HG03066 (cell line): ENCODE data around the gene RPS15A.
"Not testable (repeated sequence)": the region's sequence is repeated elsewhere in the genome, so short reads cannot be mapped to it uniquely, and the experiment has no call there.

Experiments
- ATAC-seq: cut with Tn5 transposase; IDR thresholded peaks from one replicate; pipeline ENCODE4 v1.9.1; 2021; ENCODE audit warnings: low read depth; ENCODE audit not compliant: unreplicated experiment

The RPS15A gene

DNA sequence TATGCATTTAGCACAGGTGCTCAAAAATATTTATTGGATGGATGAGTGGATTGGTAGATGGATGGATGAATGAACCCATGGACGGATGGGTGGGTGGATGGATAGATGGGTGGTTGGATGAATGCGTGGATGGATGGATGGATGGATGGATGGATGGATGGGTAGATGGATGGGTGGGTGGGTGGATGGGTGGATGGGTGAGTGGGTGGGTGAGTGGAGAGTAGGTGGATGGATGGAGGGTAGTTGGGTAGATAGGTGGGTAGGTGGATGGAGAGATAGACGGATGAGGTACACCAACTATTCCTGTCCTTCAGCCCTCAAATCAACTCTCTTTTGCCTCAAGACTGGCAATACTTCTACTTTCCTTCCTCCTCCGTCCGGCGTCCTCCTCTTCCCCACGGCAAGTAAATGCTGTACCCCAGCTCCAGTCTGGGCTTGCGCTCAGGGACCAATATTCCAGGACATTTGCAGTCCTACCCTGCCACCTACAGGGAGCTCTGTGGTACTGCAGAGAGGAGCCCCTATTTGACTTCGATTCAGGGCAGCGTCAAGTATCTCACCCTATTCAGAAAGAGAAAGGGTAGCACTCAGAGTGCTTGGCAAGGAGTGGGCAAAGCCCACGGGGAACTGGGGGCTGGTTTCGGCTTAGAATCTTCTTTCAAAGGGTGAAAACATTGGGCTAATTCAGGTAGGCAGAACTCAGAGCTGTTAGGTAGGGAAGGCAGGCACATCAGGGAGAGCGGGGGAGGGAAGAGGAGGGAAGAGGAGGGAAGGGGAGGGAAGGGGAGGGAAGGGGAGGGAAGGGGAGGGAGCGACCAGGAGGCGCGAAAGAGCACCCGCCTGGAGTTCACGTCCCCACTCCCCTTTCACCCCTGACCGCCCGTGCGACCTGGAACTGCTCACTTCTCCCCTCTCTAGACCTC lies 30.3 kb downstream of the RPS15A start:
- peak; percentile 65 for ATAC-seq

DNA sequence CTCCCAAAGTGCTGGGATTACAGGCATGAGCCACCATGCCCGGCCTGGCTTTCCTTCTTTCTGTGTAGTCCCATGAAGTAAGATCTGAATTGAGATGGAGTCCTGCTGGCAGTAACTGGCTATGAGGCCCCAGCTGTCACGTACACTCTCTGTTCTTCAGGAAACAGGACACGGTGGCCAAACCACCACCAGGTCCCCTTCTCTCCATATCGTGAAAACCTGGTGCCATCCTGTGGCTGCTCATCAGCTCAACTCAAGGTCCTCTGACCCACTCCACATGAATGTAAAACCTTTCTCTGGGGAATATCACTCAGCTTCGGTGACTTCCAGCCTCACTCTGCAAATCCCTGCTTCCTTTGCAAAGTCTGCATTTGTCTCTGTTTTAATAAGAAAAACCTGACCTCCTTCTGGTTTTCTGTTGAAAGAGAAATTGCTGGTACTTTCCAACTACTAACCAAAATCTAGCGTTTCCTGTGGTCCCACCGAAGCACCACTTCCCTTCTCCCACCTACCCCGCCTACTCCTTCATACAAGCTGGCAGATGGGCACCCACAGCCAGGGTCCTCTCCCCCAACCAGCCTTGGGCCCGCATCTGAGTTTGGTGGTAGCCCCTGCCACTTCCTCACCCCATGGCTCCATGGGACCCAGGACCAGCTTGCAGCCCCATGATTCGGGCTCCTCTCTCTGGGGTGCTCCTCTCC lies 32.0 kb downstream of the RPS15A start:
- not testable (repeated sequence) for ATAC-seq

DNA sequence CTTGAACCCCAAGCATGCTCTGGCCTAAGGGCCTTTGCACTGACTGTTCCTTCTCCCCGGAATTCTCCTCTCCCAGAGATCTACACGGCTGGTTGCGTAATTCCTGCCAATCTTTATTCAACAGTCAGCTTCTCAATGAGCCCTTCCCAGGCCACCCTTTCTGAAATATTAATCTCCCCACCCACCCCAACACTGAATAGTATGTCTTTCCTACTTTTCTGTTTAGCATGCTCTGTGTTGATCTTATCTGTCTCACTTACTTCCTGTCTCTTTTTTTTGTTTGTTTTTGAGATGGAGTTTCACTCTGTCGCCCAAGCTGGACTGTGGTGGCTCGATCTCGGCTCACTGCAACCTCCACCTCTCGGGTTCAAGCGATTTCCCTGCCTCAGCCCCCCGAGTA lies 33.5 kb downstream of the RPS15A start:
- ATAC-seq: not testable (repeated sequence)

DNA sequence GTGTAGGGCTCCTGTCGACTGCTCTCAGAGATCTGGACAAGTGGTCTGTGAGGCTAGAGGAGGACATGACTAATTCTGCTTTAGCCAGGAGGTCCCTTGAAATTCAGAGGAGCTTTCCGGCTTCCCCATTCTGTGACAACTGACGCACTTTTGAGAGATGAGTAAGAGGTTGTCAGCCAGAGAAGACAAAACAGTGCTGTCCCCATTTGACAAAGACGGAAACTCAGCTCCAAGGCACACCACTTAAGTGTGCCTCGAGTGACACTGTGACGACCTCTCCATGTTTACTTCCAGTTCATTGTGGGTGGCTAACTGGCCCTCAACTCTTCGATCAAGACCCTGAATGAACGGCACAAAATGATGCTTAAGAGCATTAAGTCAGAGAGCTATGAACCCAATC lies 47.3 kb downstream of the RPS15A start:
- not testable (repeated sequence) for ATAC-seq

DNA sequence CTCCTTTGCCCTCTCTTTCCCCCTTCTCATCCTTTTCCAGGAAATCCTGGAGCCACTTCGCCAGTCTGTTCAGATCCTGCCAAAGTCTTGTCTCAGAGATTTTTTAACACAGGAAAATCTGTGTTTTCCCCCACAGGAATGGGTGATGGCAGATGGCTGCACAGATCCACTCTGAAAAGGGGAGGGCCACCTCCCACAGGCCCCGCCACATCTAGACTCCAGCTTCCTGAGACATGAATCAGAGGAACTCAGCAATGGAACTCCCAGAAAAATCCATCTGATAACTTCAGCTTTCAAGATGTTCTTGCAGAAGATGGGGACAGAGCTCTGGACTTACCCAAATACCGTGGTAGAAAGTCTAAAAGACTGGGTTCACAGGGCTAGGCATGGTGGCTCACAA lies 50.1 kb downstream of the RPS15A start:
- not testable (repeated sequence) for ATAC-seq

DNA sequence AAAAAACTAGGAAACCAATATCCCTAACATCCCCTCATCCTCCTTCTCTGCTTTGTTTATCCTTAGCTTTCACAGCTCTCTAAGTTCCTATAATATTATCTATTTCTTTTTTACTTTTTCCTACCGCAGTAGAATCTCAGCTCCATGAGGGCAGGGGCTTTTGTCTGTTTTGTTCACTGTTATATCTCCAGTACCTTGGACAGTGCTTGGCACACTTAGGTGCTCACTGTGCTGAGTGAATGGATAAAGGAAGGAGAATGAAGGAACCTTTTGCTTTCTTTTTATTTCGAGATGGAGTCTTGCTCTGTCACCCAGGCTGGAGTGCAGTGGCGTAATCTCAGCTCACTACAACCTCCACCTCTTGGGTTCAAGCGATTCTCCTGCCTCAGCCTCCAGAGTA lies 51.4 kb downstream of the RPS15A start:
- not testable (repeated sequence) for ATAC-seq

DNA sequence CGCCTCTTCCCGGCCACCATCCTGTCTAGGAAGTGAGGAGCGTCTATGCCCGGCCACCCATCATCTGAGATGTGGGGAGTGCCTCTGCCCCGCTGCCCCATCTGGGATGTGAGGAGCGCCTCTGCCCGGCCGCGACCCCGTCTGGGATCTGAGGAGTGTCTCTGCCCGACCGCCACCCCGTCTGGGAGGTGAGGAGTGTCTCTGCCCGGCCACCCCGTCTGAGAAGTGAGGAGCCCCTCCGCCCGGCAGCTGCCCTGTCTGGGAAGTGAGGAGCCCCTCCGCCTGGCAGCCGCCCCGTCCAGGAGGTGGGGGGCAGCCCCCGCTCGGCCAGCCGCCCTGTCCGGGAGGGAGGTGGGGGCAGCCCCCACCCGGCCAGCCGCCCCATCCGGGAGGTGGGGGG lies 55.9 kb downstream of the RPS15A start:
- ATAC-seq: not testable (repeated sequence)
